HEK293 (cell line): ENCODE measurements around the gene KIF19.

Source experiments
- CTCF ChIA-PET: fragments of 350-600 bp; formaldehyde crosslinking; extraction: SDS; loops from one replicate; lab custom pipeline; 2021; ENCODE audit warnings: antibody characterized with exemption; lab: Yijun Ruan, JAX
- POLR2A ChIA-PET: fragments of 300-600 bp; formaldehyde crosslinking; extraction: SDS; loops from one replicate; lab custom pipeline; 2020; ENCODE audit warnings: antibody characterized with exemption, inconsistent platforms; lab: Yijun Ruan, JAX
- H3K27ac ChIP-seq: fragments of 200-500 bp; sonication (Bioruptor generic); 2 replicates; pipeline ENCODE4 v1.5.1; 2014; ENCODE audit warnings: low read depth, low read length, control low read depth, inconsistent platforms; ENCODE audit errors: extremely low read depth
- H3K36me3 ChIP-seq, 2 experiments: fragments of 200-500 bp in 1 of 2; sonication (Bioruptor generic) in 1 of 2; 1 replicate in 1 of 2; 2 replicates in 1 of 2; pipeline ENCODE4 v1.5.1; 2014 to 2017; ENCODE audit warnings: inconsistent platforms in 2 of 2, low read length in 2 of 2; ENCODE audit not compliant: control insufficient read depth in 2 of 2, insufficient read depth in 1 of 2
- H3K4me1 ChIP-seq: fragments of 200-500 bp; sonication (Bioruptor generic); 2 replicates; pipeline ENCODE4 v1.5.1; 2014; ENCODE audit warnings: mild to moderate bottlenecking, low read length, inconsistent platforms; ENCODE audit not compliant: control insufficient read depth, insufficient read depth
- H3K4me3 ChIP-seq: 2 replicates; pipeline ENCODE4 v1.5.1; 2011; ENCODE audit warnings: low read depth, mild to moderate bottlenecking, control low read depth, low read length, moderate library complexity
- H3K9me3 ChIP-seq: fragments of 200-500 bp; sonication (Bioruptor generic); 2 replicates; pipeline ENCODE4 v1.5.1; 2014; ENCODE audit warnings: low read depth, low read length, inconsistent platforms; ENCODE audit not compliant: control insufficient read depth, insufficient read depth
- AEBP2 ChIP-seq: fragments of 450-650 bp; formaldehyde crosslinking; IDR thresholded peaks from 2 replicates; pipeline ENCODE4 v1.5.1; 2016; ENCODE audit warnings: missing biosample characterization, missing genetic modification characterization, borderline replicate concordance
- CTCF ChIP-seq: fragments of 450-650 bp; formaldehyde crosslinking; IDR thresholded peaks from 2 replicates; pipeline ENCODE4 v1.5.1; 2016; ENCODE audit warnings: missing biosample characterization, missing genetic modification characterization
- HOXC10 ChIP-seq: sonication (generic); formaldehyde crosslinking; IDR thresholded peaks from 2 replicates; pipeline ENCODE4 v1.8.1; 2023; ENCODE audit warnings: mild to moderate bottlenecking, missing genetic modification reagents
- INSM2 ChIP-seq: fragments of 450-650 bp; formaldehyde crosslinking; IDR thresholded peaks from 2 replicates; pipeline ENCODE4 v1.5.1; 2016; ENCODE audit warnings: missing biosample characterization, missing genetic modification characterization
- KLF9 ChIP-seq: fragments of 450-650 bp; formaldehyde crosslinking; IDR thresholded peaks from 2 replicates; pipeline ENCODE4 v1.5.1; 2016; ENCODE audit warnings: missing biosample characterization, missing genetic modification characterization, low read depth
- PRDM6 ChIP-seq: fragments of 450-650 bp; formaldehyde crosslinking; IDR thresholded peaks from 2 replicates; pipeline ENCODE4 v1.5.1; 2017; ENCODE audit warnings: missing biosample characterization, missing genetic modification characterization
- ZBTB26 ChIP-seq: fragments of 450-650 bp; formaldehyde crosslinking; optimal IDR thresholded peaks from 2 replicates; pipeline ENCODE3; 2016; ENCODE audit warnings: missing biosample characterization, mild to moderate bottlenecking, missing genetic modification characterization
- ZNF157 ChIP-seq: fragments of 450-650 bp; formaldehyde crosslinking; IDR thresholded peaks from 2 replicates; pipeline ENCODE4 v1.5.1; 2016; ENCODE audit warnings: missing biosample characterization, missing genetic modification characterization
- ZNF174 ChIP-seq: fragments of 450-650 bp; formaldehyde crosslinking; IDR thresholded peaks from 2 replicates; pipeline ENCODE4 v1.5.0; 2017; ENCODE audit warnings: missing biosample characterization, mild to moderate bottlenecking, missing genetic modification characterization
- ZNF175 ChIP-seq: fragments of 450-650 bp; formaldehyde crosslinking; IDR thresholded peaks from 2 replicates; pipeline ENCODE4 v1.5.1; 2016; ENCODE audit warnings: missing biosample characterization, missing genetic modification characterization
- ZNF19 ChIP-seq: fragments of 450-650 bp; formaldehyde crosslinking; IDR thresholded peaks from 2 replicates; pipeline ENCODE4; 2016; ENCODE audit warnings: missing biosample characterization, missing genetic modification characterization, low read depth
- ZNF23 ChIP-seq: fragments of 450-650 bp; formaldehyde crosslinking; IDR thresholded peaks from 2 replicates; pipeline ENCODE4 v1.5.1; 2016; ENCODE audit warnings: missing biosample characterization, missing genetic modification characterization, borderline replicate concordance
- ZNF24 ChIP-seq: fragments of 450-650 bp; formaldehyde crosslinking; IDR thresholded peaks from 2 replicates; pipeline ENCODE4 v1.5.1; 2016; ENCODE audit warnings: missing biosample characterization, missing genetic modification characterization
- ZNF335 ChIP-seq: fragments of 450-650 bp; formaldehyde crosslinking; conservative IDR thresholded peaks from 2 replicates; pipeline ENCODE4 v1.5.1; 2016; ENCODE audit warnings: missing biosample characterization, missing genetic modification characterization
- ZNF354C ChIP-seq: fragments of 450-650 bp; formaldehyde crosslinking; IDR thresholded peaks from 2 replicates; pipeline ENCODE4 v1.5.1; 2016; ENCODE audit warnings: missing biosample characterization, missing genetic modification characterization, low read depth, borderline replicate concordance
- ZNF426 ChIP-seq: fragments of 450-650 bp; formaldehyde crosslinking; IDR thresholded peaks from 2 replicates; pipeline ENCODE4 v1.5.1; 2017; ENCODE audit warnings: missing biosample characterization, missing genetic modification characterization, mild to moderate bottlenecking, inconsistent platforms, moderate library complexity
- ZNF501 ChIP-seq: fragments of 450-650 bp; formaldehyde crosslinking; IDR thresholded peaks from 2 replicates; pipeline ENCODE4 v1.5.1; 2016; ENCODE audit warnings: missing biosample characterization, missing genetic modification characterization
- ZNF548 ChIP-seq: fragments of 450-650 bp; formaldehyde crosslinking; IDR thresholded peaks from 2 replicates; pipeline ENCODE4 v1.5.1; 2016; ENCODE audit warnings: missing biosample characterization, missing genetic modification characterization
- ZNF624 ChIP-seq: fragments of 450-650 bp; formaldehyde crosslinking; IDR thresholded peaks from 2 replicates; pipeline ENCODE4 v1.5.1; 2017; ENCODE audit warnings: missing biosample characterization, missing genetic modification characterization
- ZNF664 ChIP-seq: fragments of 450-650 bp; formaldehyde crosslinking; IDR thresholded peaks from 2 replicates; pipeline ENCODE4 v1.5.1; 2016; ENCODE audit warnings: missing biosample characterization, missing genetic modification characterization
- ZNF701 ChIP-seq: fragments of 450-650 bp; formaldehyde crosslinking; IDR thresholded peaks from 2 replicates; pipeline ENCODE4 v1.5.1; 2016; ENCODE audit warnings: missing biosample characterization, missing genetic modification characterization
- ZNF704 ChIP-seq: fragments of 450-650 bp; formaldehyde crosslinking; IDR thresholded peaks from 2 replicates; pipeline ENCODE4 v1.5.1; 2016; ENCODE audit warnings: missing biosample characterization, missing genetic modification characterization
- ZNF768 ChIP-seq: fragments of 450-650 bp; formaldehyde crosslinking; IDR thresholded peaks from 2 replicates; pipeline ENCODE4 v1.5.1; 2018; ENCODE audit warnings: missing biosample characterization, mild to moderate bottlenecking, missing genetic modification characterization
- ZNF843 ChIP-seq: fragments of 450-650 bp; formaldehyde crosslinking; IDR thresholded peaks from 2 replicates; pipeline ENCODE4 v1.5.1; 2016; ENCODE audit warnings: missing biosample characterization, missing genetic modification characterization

Gene KIF19

GRCh38 chr17:74394977-74395376 is 69.0 kb downstream of the KIF19 start:
- Histone ChIP-seq H3K36me3 (no peaks in the 10 kb centered on the region), H3K4me1 (no peaks in the 10 kb centered on the region), H3K9me3 (no peaks in the 10 kb centered on the region), H3K4me3 (no peak overlapping the region), H3K27ac (no peak overlapping the region)
- CTCF ChIA-PET = interaction anchor here (0.6 to 5.0 kb wide), 4 partner anchors 13 to 42 kb away, joined by 3 to 34 read pairs (median 12); partner anchors contain the start of gene GPR142
- TF ChIP-seq ZNF23 (tag by site-specific recombination) (no peak), ZBTB26 (tag by site-specific recombination) (no peak), ZNF157 (tag by site-specific recombination) (no peak), ZNF175 (tag by site-specific recombination) (no peak), AEBP2 (tag by site-specific recombination) (no peak), ZNF354C (tag by site-specific recombination) (no peak), ZNF335 (tag by site-specific recombination) (no peak), ZNF426 (no peak), ZNF501 (tag by site-specific recombination) (no peak), HOXC10 (CRISPR knock-in tag) (no peak), ZNF624 (no peak), ZNF664 (tag by site-specific recombination) (no peak), INSM2 (tag by site-specific recombination) (no peak)
- POLR2A ChIA-PET = no interaction called here

GRCh38 chr17:74396567-74396966 is 70.5 kb downstream of the KIF19 start:
- POLR2A ChIA-PET = no interaction called here
- H3K4me1 ChIP-seq = no peaks in the 10 kb centered on the region
- no peak overlapping the region for H3K4me3 ChIP-seq
- no peaks in the 10 kb centered on the region for H3K9me3 ChIP-seq
- CTCF ChIA-PET = interaction anchor here (1.5 kb wide), 1 partner anchor 61 kb away, joined by 5 read pairs; no protein-coding TSS in a partner anchor
- no peak overlapping the region for H3K27ac ChIP-seq
- no peak for TF ChIP-seq PRDM6
- TF ChIP-seq ZNF768 (tag by site-specific recombination) = peak; percentile 71; the same call in 1 of the 2 replicates
- TF ChIP-seq KLF9 (tag by site-specific recombination) = no peak
- no peaks in the 10 kb centered on the region for H3K36me3 ChIP-seq

GRCh38 chr17:74402048-74402447 is 76.0 kb downstream of the KIF19 start:
- ChIA-PET CTCF (interaction anchor here (9.1 kb wide), 1 partner anchor 53 kb away, joined by 61 read pairs; no protein-coding TSS in a partner anchor), POLR2A (no interaction called here)
- H3K9me3 ChIP-seq = no peaks in the 10 kb centered on the region
- H3K4me3 ChIP-seq = no peak overlapping the region
- no peaks in the 10 kb centered on the region for H3K4me1 ChIP-seq
- H3K27ac ChIP-seq = no peak overlapping the region
- no peaks in the 10 kb centered on the region for H3K36me3 ChIP-seq
- no peak for TF ChIP-seq ZNF704 (tag by site-specific recombination)
- no peak for TF ChIP-seq ZNF701 (tag by site-specific recombination)
- TF ChIP-seq ZNF19 (tag by site-specific recombination) = no peak
- TF ChIP-seq CTCF = no peak
- TF ChIP-seq ZNF354C (tag by site-specific recombination) = no peak
- TF ChIP-seq ZNF24 (tag by site-specific recombination) = no peak
- TF ChIP-seq ZNF843 (tag by site-specific recombination) = no peak
- TF ChIP-seq ZNF174 (tag by site-specific recombination) = no peak
- TF ChIP-seq ZNF548 (tag by site-specific recombination) = no peak
- no peak for TF ChIP-seq ZNF157 (tag by site-specific recombination)
